Karpas-422 (cell line): ENCODE results near the gene NFKBIA. TPM values are rescaled to one million over a fixed set of nuclear protein-coding genes. Genes with fewer than 3 reads are reported as not detected.
A peak's percentile ranks its signal among the peaks of the same experiment; 100 is the strongest.
"Not testable (repeated sequence)": the region's sequence is repeated elsewhere in the genome, so short reads cannot be mapped to it uniquely, and the experiment has no call there.

Experiments
- DNase-seq: peaks from one replicate; pipeline ENCODE4 v3.0.0-alpha.2; 2015
- H2AFZ ChIP-seq: fragments of 200-600 bp; sonication (generic); 2 replicates; pipeline ENCODE4 v1.6.1; 2014; ENCODE audit warnings: antibody characterized with exemption, low read length, mixed read lengths
- H3K27ac ChIP-seq: fragments of 200-600 bp; sonication (generic); 2 replicates; pipeline ENCODE4 v1.5.1; 2014; ENCODE audit warnings: mild to moderate bottlenecking, low read length, moderate library complexity
- H3K27me3 ChIP-seq: fragments of 200-600 bp; sonication (generic); 2 replicates; pipeline ENCODE4 v1.6.1; 2014; ENCODE audit warnings: low read length, mixed read lengths
- H3K36me3 ChIP-seq: fragments of 200-600 bp; sonication (generic); 2 replicates; pipeline ENCODE4 v1.6.1; 2014; ENCODE audit warnings: low read length, mixed read lengths; ENCODE audit not compliant: insufficient read depth
- H3K4me1 ChIP-seq: fragments of 200-600 bp; sonication (generic); 2 replicates; pipeline ENCODE4 v1.6.1; 2014; ENCODE audit warnings: mild to moderate bottlenecking, low read length, mixed read lengths
- H3K4me2 ChIP-seq: fragments of 200-600 bp; sonication (generic); 2 replicates; pipeline ENCODE4 v1.6.1; 2014; ENCODE audit warnings: low read length, low read depth, mild to moderate bottlenecking; ENCODE audit not compliant: poor library complexity, severe bottlenecking
- H3K4me3 ChIP-seq: fragments of 200-600 bp; sonication (generic); 2 replicates; pipeline ENCODE4 v1.5.1; 2014; ENCODE audit warnings: mild to moderate bottlenecking, antibody characterized with exemption, low read length, mixed read lengths
- H3K79me2 ChIP-seq: fragments of 200-600 bp; sonication (generic); 2 replicates; pipeline ENCODE4 v1.6.1; 2014; ENCODE audit warnings: mild to moderate bottlenecking, low read length, mixed read lengths
- H3K9ac ChIP-seq: fragments of 200-600 bp; sonication (generic); 2 replicates; pipeline ENCODE4 v1.6.0; 2014; ENCODE audit warnings: low read length
- H3K9me2 ChIP-seq: fragments of 200-600 bp; sonication (generic), shearing (Covaris generic); replicated peaks from 2 replicates; pipeline ENCODE4 v1.6.0; 2014; ENCODE audit warnings: mild to moderate bottlenecking, low read length, moderate library complexity; ENCODE audit not compliant: insufficient read depth
- H3K9me3 ChIP-seq: fragments of 300-700, 200-600 bp; sonication (generic); 2 replicates; pipeline ENCODE4 v1.6.1; 2014; ENCODE audit warnings: low read length, mixed read lengths
- H4K20me1 ChIP-seq: fragments of 200-600 bp; sonication (generic); 2 replicates; pipeline ENCODE4 v1.6.1; 2014; ENCODE audit warnings: mild to moderate bottlenecking, antibody characterized with exemption, low read length, low read depth; ENCODE audit not compliant: insufficient read depth
- total RNA-seq: library from RNA; depleted of rRNA; stranded (reverse); fragments of >200 nt; shearing (Covaris generic); gene quantifications from 2 replicates; pipeline ENCODE4 v1.2.3, GENCODE V29; 2014; ENCODE audit warnings: low replicate concordance; rRNA removed

The NFKBIA gene, protein sequence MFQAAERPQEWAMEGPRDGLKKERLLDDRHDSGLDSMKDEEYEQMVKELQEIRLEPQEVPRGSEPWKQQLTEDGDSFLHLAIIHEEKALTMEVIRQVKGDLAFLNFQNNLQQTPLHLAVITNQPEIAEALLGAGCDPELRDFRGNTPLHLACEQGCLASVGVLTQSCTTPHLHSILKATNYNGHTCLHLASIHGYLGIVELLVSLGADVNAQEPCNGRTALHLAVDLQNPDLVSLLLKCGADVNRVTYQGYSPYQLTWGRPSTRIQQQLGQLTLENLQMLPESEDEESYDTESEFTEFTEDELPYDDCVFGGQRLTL
- 27.6 and 53.5 TPM in 2 replicates for total RNA-seq

DNA sequence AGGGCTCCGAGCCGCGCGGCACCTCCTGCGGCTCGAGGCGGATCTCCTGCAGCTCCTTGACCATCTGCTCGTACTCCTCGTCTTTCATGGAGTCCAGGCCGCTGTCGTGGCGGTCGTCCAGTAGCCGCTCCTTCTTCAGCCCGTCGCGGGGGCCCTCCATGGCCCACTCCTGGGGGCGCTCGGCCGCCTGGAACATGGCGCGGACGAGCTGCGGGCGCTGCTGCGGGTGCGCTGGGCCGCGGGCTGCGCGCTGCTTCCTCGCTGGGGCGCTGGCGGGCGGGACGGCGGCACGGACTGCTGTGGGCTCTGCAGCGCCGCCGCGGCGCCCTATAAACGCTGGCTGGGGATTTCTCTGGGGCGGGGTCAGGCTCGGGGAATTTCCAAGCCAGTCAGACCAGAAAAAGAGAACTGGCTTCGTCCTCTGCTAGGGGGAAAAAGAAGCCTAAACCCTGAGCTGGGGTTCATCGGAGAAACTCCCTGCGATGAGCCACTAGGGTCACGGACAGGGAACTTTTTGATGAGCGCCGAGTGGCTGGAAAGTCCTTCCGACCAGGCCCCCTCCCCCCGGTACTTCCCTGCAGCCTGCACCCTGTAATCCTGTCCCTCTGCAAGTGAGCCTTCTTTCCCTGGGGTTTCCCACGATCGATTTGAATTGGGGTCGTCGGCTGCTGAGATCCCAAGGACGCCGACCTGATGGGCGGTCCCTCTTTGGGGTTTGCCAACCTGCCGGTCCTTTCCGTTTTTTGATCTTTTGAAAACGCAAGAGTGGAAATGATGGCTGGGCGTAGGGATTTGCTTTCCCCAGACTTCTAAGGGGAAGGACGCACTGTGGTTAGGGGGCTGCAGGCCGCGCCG lies at the start of gene NFKBIA:
TSS of gene NFKBIA (minus strand) at position 301 of the 855 bp plus-strand sequence. CDS start at position 196, 105 bp downstream.
- Histone ChIP-seq H3K4me2 (peak within 1 kb of the TSS; percentile 99), H4K20me1 (peaks cover 16% of the 10 kb centered on the region), H3K36me3 (peaks cover 29% of the 10 kb centered on the region), H3K79me2 (peaks cover 8% of the 10 kb centered on the region), H3K4me3 (peak within 1 kb of the TSS; percentile 95), H3K27me3 (no peaks in the 10 kb centered on the region), H3K9me3 (no peaks in the 10 kb centered on the region), H3K4me1 (peaks cover 31% of the 10 kb centered on the region), H3K9me2 (no peaks in the 10 kb centered on the region), H2AFZ (peak within 1 kb of the TSS; percentile 98), H3K27ac (peak within 1 kb of the TSS; percentile 65), H3K9ac (peak within 1 kb of the TSS; percentile 98)
- DNase-seq: peak; percentile 96

GRCh38 chr14:35446450-35446849 lies 41.9 kb upstream of the NFKBIA start:
- no peaks in the 10 kb centered on the region for H3K9me3 ChIP-seq
- H3K27ac ChIP-seq: no peak overlapping the region
- H3K4me1 ChIP-seq: no peaks in the 10 kb centered on the region
- no peak overlapping the region for H3K4me3 ChIP-seq
- no peaks in the 10 kb centered on the region for H3K36me3 ChIP-seq
- no peak for DNase-seq
- no peaks in the 10 kb centered on the region for H3K27me3 ChIP-seq
- H4K20me1 ChIP-seq: no peaks in the 10 kb centered on the region
- no peak overlapping the region for H3K4me2 ChIP-seq
- H3K9ac ChIP-seq: no peak overlapping the region
- no peak overlapping the region for H2AFZ ChIP-seq
- H3K79me2 ChIP-seq: no peaks in the 10 kb centered on the region
- H3K9me2 ChIP-seq: no peaks in the 10 kb centered on the region

DNA sequence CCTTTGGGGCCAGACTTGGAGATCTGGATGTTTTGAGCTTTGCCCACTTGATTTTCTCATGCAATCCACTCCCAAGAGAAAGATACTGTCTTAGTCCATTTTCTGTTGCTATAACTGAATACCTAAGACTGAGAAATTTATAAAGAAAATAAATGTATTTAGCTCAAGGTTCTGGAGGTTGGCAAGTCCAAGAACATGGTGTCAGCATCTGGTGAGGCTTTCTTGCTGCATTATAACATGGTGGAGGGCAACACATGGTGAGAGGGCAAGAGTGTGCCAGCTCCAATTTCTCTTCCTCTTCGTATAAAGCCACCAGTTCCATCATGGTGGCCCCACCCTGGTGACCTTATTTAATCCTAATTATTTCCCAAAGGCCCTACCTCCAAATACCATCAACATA lies 39.6 kb upstream of the NFKBIA start:
- H3K36me3 ChIP-seq: no peaks in the 10 kb centered on the region
- no peak overlapping the region for H3K4me2 ChIP-seq
- H3K9me3 ChIP-seq: no peaks in the 10 kb centered on the region
- no peaks in the 10 kb centered on the region for H3K27me3 ChIP-seq
- H3K4me3 ChIP-seq: no peak overlapping the region
- H3K9me2 ChIP-seq: no peaks in the 10 kb centered on the region
- peaks cover 11% of the 10 kb centered on the region for H3K4me1 ChIP-seq
- H3K27ac ChIP-seq: no peak overlapping the region
- H3K9ac ChIP-seq: no peak overlapping the region
- H4K20me1 ChIP-seq: no peaks in the 10 kb centered on the region
- H2AFZ ChIP-seq: no peak overlapping the region
- no peaks in the 10 kb centered on the region for H3K79me2 ChIP-seq
- no peak for DNase-seq

GRCh38 chr14:35441160-35441559 lies 36.6 kb upstream of the NFKBIA start:
- H4K20me1 ChIP-seq: no peaks in the 10 kb centered on the region
- H3K9ac ChIP-seq: no peak overlapping the region
- H3K36me3 ChIP-seq: no peaks in the 10 kb centered on the region
- peaks cover 18% of the 10 kb centered on the region for H3K4me1 ChIP-seq
- H3K9me3 ChIP-seq: no peaks in the 10 kb centered on the region
- no peak for DNase-seq
- H3K27me3 ChIP-seq: no peaks in the 10 kb centered on the region
- no peak overlapping the region for H3K4me3 ChIP-seq
- no peaks in the 10 kb centered on the region for H3K9me2 ChIP-seq
- H3K27ac ChIP-seq: no peak overlapping the region
- no peaks in the 10 kb centered on the region for H3K79me2 ChIP-seq
- H2AFZ ChIP-seq: no peak overlapping the region
- no peak overlapping the region for H3K4me2 ChIP-seq

- H3K4me3 ChIP-seq: peak overlapping the region; percentile 20; the same call in 1 of the 2 replicates
- DNase-seq: peak; percentile 93
Observed at GRCh38 chr14:35438910-35439713, 34.6 kb upstream of the NFKBIA start.

DNA sequence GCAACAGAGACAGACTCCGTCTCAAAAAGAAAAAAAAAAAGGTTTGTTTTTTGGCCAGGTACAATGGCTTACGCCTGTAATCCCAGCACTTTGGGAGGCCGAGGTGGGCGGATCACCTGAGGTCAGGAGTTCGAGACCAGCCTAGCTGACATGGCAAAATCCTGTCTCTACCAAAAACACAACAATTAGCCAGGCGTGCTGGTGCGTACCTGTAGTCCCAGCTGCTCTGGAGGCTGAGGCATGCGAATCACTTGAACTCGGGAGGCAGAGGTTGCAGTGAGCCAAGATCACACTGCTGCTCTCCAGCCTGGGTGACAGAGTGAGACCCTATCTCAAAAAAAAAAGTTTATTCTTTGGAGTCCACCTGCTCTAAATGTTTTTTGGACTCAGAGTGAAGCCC lies 33.9 kb upstream of the NFKBIA start:
- not testable (repeated sequence) for H3K27me3 ChIP-seq, H2AFZ ChIP-seq, H3K9ac ChIP-seq, H3K36me3 ChIP-seq, H3K4me3 ChIP-seq, H4K20me1 ChIP-seq, H3K9me3 ChIP-seq, H3K27ac ChIP-seq, H3K79me2 ChIP-seq, DNase-seq, H3K9me2 ChIP-seq
- Histone ChIP-seq H3K4me1 (peaks cover 18% of the 10 kb centered on the region), H3K4me2 (peak overlapping the region; percentile 41)

More at GRCh38 chr14:35438910-35439713, 34.6 kb upstream of the NFKBIA start:
- peak overlapping the region; percentile 41 for H3K4me2 ChIP-seq
- no peak overlapping the region for H3K9ac ChIP-seq
- H3K79me2 ChIP-seq: no peaks in the 10 kb centered on the region
- no peaks in the 10 kb centered on the region for H3K36me3 ChIP-seq
- H3K27me3 ChIP-seq: no peaks in the 10 kb centered on the region
- no peaks in the 10 kb centered on the region for H4K20me1 ChIP-seq
- H3K27ac ChIP-seq: peak overlapping the region; percentile 11; the same call in 1 of the 2 replicates
- no peak overlapping the region for H2AFZ ChIP-seq
- peaks cover 18% of the 10 kb centered on the region for H3K4me1 ChIP-seq
- H3K9me2 ChIP-seq: no peaks in the 10 kb centered on the region
- H3K9me3 ChIP-seq: no peaks in the 10 kb centered on the region

GRCh38 chr14:35435177-35435576 lies 30.6 kb upstream of the NFKBIA start:
- Histone ChIP-seq H3K27ac (no peak overlapping the region), H3K4me1 (peaks cover 25% of the 10 kb centered on the region), H2AFZ (no peak overlapping the region)

More at GRCh38 chr14:35435177-35435576, 30.6 kb upstream of the NFKBIA start:
- Histone ChIP-seq H4K20me1 (no peaks in the 10 kb centered on the region), H3K9me3 (no peaks in the 10 kb centered on the region), H3K9me2 (no peaks in the 10 kb centered on the region), H3K79me2 (no peaks in the 10 kb centered on the region), H3K36me3 (no peaks in the 10 kb centered on the region), H3K4me2 (no peak overlapping the region), H3K4me3 (no peak overlapping the region), H3K27me3 (no peaks in the 10 kb centered on the region), H3K9ac (no peak overlapping the region)
- no peak for DNase-seq
